Measurements from ENCODE around the gene KRT81. TPM values are rescaled to one million over a fixed set of nuclear protein-coding genes. Genes with fewer than 3 reads are reported as not detected.
"Not testable (repeated sequence)": the region's sequence is repeated elsewhere in the genome, so short reads cannot be mapped to it uniquely, and the experiment has no call there.

KRT81 gene
- total RNA-seq, 1 donor from 2014 or later, result 0.55 TPM

DNA sequence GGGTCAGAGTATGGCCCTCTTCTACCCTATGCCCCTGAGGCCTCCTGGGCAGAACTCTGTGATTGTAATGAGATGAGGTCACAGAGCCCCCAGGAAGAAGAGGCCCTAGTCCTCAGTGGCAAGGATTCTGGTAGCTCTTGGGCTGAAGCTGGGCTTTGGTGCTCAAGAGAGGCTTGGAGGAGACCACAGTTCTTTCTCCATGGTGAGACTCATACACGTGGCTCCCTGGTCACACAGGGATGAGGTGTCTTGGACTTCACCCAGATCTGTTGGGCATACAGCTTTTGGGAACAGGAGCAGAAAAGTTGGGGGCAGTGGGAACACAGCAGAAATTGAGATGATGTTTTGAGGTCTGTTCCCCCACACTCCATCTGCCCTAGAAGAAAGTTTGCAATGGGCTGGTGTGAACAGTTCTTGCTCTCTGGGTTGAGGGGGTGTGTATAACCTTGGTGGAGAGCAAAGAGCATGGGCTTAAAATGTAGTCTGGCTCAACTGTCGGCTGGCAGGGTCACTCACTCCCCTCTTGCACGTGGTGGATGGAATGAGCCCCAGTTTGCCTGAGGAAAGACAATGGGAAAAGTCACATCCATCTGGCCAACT, 16.7 kb downstream of the KRT81 start, which contains the start of gene KRT86:
TSS of gene KRT86 (plus strand) at position 125 of the 600 bp plus-strand sequence. CDS start 27,272 bp downstream, outside the sequence.
- no peak for DNase-seq (ENCODE audit: low spot score)

DNA sequence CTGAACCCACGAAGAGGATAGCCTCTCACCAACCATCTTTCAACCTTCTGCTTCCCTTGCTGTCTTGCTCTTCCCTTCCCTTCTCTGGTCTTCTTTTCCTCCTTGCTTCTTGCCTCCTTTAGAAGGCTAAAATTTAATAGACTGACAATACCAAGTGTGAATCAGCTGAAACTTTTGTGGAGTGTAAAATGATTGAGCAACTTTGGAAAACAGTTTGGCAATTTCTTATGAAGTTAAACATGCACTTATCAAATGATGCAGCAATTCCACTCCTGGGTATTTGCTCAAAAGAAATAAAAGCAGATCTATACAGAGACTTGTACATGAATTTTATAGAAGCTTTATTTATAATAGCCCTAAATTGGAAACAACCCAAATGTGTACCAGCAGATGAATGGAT, 20.2 kb downstream of the KRT81 start:
- no peak for DNase-seq (ENCODE audit: low spot score)

DNA sequence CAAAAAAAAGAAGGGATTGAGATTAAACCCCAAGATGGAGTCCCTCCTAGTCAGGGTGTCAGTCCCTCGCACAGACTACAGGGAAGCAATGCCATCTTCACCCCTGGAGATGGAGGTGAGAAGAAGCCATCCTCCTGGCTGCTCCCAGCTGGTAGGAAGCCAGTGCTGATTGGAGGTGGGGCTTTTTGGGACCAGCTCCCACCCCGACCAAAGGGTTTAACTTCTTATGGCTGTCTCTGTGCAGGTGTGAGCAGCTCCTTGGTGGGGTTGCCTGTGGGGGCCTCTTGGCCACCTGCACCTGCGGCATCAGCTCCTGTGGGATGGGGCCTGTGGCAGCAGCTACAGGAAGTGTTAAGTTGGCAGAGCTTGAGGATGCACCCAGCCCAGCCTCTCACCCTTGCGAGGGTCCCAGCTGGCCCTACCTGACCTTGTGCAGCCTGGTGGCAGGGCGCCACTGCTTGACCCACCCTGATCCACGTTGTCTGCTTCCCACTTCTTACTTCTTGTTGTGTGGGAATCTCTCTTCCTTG, 20.7 kb downstream of the KRT81 start:
- no peak for DNase-seq (ENCODE audit: low spot score)

DNA sequence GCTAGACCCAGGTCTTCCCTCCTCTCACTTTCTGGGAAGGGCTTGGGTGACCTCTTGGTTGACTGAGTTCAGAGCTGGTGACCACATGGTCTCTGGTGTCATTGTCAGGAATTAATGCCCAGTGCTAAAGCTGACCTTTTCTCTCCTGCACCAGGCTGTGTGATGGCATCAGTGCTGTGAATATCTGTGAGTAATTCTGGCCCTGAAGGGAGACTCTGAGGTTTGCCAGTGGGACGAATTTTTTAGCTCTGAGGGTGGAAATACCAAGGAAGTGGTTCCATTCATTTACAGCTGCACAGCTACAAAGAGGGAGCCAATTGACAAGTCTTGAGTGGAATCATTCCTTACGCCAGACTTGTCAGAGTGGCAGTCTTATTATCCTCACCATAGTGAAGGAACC, 23.1 kb downstream of the KRT81 start:
- no peak for DNase-seq (ENCODE audit: low spot score)

DNA sequence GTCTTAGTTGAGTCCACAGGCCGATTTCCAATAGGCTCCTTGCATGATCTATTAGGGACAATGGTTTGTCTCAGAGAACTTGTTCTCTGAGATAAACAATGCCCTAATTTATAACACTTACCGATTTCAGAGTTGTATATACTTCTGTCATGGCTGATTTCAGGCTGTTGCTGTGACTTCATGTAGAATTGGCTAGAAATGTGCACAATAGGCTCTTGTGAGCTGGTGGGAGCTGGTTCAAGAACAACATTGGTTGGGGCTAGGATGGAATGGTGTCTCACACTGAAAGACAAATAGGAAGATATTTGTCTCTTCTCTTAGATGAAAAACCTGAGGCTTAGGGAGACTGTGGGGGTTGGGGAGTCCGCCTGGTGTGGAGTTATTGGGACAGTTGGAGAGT, 23.6 kb downstream of the KRT81 start:
- DNase-seq (ENCODE audit: low spot score), result no peak

DNA sequence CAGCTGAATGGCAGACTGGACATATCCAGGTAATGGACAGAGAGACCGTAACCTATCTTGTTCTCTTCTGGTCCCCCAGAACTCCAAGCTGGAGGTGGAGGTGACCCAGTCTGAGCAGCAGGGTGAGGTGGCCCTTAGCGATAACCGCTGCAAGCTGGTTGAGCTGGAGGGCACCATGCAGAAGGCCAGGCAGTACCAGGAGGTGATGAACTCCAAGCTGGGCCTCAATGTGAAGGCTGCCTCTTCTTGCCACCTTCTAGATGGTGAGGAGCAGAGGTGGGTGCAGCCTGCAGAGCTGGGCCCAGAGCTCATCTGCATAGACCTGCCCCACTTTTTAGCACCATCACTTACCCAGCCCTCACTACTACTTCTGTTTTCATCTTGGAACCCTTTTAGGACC, 24.1 kb downstream of the KRT81 start:
- no peak for DNase-seq (ENCODE audit: low spot score)

DNA sequence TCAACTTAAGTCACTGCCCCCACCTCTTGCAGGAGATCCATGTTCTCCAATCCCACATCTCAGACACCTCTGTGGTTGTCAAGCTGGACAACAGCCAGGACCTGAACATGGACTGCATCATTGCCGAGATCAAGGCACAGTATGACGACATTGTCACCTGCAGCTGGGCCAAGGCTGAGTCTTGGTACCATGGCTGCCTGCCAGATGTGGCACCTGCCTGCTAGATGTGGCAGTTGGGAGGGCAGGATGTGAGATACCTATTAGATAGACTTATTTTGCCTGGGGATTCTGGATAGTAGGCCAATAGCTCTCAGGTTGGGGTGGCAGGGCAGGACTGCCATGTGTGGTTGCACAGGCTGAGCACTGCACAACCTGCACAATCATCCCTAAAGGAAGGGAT, 24.8 kb downstream of the KRT81 start:
- no peak for DNase-seq (ENCODE audit: low spot score)

DNA sequence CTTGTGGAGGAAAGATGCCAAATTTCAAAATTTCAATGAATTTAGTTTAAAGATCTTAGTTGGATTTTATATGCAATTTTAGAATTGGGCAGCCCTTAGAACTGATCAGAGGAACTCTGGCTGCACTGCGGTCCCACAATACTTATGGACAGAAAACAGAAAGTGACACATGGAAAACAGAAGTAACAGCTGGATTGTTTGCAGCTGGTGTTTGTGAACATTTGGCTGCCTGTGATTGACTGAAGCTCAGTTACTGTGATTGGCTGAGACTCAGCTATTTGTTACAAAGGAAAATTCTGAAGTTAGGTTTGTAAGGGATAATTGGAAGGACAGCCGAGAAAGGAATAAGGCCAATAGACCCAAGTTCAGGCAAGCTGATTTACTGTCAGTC, 26.9 kb downstream of the KRT81 start:
- DNase-seq (ENCODE audit: low spot score), result no peak

DNA sequence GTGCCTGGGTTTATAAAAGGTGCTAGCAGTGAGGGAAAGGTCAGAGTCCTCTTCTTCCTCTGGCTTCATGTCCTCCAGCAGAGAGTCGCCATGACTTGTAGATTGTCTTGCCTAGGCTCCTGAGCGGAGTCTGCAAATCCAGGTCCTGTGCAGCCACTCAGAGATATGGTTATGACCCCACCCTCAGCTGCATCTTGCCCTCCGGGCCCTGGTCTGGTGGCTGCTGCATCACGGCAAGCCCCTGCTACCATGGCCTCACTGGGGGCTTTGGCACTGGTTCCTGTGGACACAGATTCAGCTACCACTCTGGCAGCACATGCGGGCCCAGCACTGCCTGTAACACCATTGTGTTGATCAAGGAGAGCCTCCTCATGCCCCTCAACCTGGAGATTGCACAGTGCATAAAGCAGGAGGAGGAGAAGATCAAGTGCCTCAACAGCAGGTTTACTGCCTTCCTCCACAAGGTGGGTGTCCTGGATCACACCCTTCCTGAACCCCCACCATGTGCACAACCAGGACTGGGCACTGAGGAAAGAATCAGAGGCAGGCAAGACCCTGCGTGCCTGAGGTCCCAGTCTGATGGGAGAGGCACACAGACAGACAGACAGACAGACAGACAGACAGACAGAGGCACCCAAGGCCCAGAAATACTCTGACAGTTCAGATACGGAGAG, 27.4 kb downstream of the KRT81 start:
- no peak for DNase-seq (ENCODE audit: low spot score)

DNA sequence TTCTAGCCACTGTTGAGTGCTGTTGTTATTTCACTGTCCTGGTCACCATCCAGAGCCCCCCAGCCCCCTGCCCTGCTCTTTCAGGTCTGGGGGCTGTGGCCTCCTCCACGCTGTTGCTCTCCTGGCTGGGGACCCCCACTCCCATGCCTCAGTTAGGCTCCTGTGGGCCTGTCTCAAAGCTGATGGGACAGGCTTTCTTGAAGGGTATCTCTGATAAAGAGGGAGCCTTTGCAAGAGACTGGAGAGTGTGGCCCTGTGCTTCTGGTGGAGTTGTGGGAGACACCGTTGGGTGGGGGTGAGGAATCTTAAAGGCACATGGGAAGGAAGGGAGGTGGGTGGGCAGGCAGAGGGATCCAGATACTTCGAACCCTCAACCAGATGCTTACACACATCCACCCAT, 29.0 kb downstream of the KRT81 start:
- DNase-seq (ENCODE audit: low spot score), result no peak

DNA sequence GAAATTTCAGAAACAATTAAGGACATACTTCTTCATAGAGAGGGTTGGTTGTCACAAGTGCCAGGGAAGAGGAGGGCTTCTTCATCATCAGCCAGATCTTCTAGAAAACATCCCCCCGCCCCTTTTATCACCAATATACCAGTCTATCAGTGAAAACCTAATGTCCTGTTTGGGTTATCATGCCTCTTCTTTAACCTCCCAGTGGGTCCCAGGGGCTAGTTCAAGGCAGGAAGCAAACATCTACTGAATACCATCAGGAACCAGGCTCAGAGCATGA, 30.2 kb downstream of the KRT81 start:
- DNase-seq (ENCODE audit: low spot score), result no peak

DNA sequence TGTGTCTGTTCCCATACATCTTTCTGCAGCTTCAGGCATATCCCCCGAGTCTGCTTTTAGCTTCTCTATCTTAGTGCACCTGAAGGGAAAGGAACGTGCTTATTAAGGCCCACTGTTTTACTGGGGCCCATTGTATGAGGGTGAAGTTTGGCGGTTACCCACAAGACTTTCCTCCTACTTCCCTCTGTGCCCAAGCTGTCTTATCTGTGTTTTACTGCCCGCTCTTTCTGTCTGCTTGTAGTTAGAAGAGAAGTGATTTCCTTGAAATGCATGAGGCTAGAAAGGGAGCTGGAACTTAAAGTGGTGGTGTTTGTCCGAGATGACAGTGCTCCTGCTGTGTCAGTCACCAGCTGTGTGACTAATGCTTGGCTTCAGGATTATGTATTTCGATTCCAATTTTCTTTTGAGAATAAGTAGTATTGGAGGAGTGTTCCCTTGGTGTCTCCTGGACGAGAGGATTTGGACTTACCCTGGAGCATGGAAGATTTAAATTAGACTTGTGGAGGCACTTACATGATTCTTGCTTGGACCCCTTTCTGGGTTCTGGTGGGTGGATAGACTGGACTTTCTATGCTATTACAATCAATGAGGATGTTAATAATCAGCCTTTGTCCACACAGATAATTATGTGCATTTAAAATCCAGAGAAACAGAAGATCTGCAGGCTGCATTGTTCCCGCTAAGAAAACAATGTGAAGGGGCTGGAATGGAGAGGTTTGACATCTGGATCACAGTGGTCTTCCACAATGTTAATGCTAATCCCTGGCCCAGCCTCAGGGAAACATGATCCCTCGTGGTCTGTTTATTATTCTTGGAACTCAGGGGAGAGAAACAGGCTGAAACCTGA, 30.8 kb downstream of the KRT81 start:
- DNase-seq (ENCODE audit: low spot score), result no peak

DNA sequence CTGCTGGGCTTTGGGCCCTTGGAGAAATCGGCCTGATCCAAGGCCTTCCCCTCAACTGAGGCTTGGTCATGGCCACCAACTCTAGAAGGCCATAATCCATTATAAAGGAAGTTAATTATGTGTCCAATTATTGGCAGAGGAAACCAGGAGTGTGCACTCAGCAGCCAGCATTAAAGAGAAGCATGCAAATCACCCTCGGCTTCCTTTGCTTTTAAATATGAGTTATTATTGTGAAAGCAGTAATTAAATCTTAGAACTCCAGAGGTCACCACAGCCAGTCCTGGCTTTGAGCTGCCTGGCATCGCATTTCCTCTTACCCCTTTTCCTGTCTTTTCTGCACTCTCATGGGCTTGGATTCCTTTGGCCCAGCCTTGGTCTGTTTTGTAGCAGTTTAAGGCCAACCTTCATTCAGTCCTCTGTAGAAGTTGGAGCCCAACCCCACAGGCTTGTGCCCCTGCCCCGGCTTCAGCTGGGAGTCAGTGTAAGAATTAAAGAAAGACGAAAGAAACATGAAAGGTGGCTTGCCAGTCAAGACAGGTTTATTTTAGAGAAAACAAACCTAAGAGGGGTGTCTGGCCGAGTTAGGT, 31.6 kb downstream of the KRT81 start:
- no peak for DNase-seq (ENCODE audit: low spot score)

DNA sequence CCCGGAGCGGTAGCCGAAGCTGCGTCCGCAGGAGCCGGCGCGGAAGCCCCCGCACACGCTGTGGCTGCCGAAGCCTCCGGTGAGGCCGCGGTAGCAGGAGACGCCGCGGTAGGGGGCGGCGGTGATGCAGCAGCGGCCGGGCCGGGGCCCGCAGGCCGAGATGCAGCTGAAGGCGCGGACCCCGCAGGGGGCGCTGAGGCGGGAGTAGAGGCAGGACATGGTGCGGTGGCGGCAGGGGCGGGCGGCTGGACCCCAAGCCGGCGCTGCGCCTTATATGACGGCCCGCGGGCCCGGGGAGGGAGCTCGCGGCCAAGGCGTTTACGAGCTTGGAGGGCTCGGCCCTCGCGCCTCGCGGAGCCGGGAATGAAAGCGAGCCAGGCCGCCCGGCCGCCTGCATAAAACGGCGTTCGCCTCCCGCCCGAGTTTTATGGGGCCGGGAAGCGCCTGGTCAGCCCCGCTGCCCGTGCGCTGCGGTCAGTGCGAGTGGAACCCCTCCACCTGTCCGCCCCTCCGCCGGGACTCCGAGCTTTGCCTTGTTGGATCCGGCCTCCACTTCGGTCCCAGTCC, 32.9 kb downstream of the KRT81 start:
- no peak for DNase-seq (ENCODE audit: low spot score)

DNA sequence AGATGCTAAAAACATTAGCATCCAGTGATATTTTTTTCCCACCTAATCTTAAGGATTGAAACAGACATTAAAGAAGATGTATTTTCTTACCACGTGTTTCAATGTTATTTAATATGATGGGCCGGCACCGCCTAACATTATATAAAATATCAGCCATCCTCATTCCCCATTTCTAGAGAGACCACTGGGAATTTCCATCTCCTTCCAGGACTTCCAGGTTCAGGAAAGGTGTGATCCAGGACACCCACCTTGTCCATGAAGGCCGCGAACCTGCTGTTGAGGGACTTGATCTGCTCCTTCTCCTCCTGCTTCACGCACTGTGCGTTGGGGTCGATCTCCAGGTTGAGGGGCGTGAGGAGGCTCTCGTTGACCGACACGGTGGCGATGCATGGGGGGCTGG, 33.4 kb downstream of the KRT81 start:
- DNase-seq (ENCODE audit: low spot score), result not testable (repeated sequence)

DNA sequence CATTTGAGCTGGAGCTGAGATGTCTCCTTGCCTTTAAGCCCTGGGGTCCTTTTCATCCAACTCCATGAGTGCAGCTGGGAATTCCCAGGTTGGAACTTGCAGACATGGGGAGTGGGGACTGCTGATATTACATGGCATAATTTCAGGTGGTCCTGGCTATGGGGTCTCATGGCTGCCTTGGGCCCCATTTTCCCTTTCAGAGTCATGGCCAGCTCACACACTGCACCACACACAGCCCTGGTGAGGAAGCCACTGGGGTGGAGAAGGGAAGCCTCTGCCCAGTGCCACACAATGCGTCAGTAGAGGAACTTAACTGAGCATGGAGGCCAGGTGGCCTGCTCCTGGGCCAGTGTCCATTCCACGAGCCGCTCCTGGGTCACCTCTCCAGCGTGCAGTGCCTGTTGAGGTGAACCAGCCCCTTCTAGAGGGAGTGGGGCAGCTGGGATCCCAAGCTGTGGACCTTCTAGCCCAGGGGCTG, 34.2 kb downstream of the KRT81 start:
- DNase-seq (ENCODE audit: low spot score), result no peak

DNA sequence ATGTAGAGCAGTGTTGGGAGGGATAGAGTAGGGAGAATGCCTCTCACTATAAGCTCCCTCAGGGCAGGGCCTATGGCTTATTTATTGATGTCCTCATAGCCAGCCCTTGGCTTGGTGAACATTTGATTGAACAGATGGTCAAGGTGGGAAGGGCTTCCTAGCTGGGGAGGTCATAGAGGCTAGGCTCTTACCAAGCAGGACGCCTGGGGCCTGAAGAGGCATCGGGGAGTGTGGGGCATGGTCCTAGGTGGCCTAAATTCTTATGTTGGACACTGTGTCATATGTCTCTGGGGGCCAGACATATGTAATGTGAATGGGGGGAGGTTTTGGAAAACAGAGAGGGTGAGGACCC, 34.8 kb downstream of the KRT81 start:
- no peak for DNase-seq (ENCODE audit: low spot score)

DNA sequence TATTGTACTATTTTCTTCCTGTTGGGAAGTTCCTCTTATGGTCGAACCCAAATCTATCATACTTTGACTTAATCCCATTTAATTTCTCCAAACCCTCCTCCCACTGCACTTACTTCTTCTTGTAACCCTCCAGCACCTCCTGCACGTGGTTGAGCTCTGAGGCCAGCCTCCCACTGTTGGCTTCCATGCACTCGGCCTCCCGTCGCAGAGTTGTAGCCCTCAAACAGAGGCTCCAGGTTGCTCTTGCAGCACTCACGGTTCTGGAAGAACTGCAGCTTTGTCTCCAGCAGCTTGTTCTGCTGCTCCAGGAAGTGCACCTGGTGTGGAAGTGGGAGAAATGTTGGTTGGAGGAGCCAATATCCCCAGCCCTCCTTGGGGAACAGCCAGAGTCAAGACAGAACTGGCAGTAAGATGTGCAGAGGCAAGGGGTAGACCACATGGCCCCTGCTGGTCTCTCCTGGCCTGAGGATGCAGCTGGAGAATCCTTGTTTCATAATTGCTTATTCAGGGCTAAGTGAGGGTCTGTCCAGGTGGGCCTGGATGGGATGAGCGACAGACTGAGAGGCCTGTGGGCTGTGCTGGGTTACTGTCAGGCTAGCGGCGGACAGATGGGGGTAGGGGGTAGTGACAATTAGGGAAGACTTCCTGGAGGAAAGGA, 35.3 kb downstream of the KRT81 start:
- DNase-seq (ENCODE audit: low spot score), result no peak

DNA sequence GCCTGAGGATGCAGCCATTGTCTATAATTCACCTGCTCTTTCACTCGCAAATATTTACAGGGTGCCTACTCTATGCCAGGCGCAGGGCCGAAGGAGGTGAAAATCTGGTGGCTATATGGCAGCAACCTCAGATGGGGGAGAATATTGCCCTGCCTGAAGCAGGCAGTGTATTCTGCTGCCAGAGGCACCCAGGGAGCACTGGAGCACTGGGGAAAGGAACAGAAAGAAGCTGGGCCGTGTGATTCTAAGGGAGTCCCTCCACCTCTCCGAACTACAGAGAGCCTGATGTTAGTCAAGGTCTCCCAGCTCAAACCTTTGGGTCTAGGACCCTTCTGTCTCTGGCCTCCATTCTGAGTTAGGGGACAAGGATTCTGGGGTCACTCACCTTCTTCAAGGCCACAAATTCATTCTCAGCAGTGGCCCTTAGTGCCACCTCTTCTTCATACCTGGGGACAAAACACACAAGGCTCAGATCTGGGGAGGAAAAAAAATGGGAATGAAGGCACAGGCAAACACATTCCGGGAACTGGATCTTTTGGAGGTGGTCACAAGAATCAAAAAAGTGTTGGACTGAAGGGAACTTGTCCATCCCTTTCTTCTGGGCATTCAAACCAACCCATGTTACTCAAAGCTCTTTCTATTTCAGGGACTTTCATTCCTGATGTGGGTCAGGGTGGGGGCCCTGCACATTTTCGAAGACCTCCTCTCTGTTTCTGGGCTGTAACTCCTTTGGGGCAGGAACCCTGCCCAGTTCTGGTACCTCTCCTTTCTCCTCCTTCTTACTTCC, 36.2 kb downstream of the KRT81 start:
- DNase-seq (ENCODE audit: low spot score), result no peak

DNA sequence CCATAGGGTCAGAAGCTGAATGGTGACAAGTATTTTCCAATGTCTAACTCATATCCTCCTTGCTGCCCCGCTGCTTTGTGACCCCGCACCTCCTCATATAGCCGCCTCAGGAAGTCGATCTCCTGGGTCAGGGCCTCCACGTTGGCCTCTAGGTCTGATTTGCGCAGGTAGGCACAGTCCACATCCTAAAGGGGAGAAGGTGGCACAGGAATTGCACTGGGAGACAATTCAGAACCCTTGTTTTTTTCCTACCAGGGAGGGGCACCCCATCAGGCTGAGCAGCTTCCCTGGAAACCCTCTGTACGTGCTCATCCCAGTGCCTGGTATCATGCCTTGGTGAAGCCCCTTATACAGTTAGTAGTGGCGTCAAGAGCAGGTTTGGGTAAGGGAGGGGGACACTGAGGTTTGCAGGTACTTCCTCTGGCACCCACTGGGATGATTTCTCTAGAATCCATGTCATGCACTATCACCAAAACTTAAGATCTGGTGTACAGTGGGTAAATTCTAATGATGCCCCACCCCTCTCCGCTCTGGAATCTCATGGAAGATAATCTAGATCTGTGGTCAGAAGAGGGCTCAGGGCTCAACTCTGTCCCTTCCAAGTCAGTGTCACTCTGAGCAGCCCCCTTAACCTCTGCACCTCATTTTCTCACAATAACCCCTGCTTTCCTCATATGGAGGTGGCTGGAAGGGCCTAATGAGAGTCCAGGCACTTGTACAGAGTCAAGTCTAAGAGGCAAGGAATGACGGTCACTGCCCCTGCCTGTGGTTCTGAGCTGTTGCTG, 37.0 kb downstream of the KRT81 start:
- DNase-seq (ENCODE audit: low spot score), result no peak

Measured in mucosa of gallbladder (tissue), 1 donor.